ENCODE measurements around the gene MCIDAS. TPM values are rescaled to one million over a fixed set of nuclear protein-coding genes. Genes with fewer than 3 reads are reported as not detected.
A peak's percentile ranks its signal among the peaks of the same experiment; 100 is the strongest.

Gene MCIDAS
- total RNA-seq, 2 donors from 2014 or later = 0.48 TPM; not detected in 1

DNA sequence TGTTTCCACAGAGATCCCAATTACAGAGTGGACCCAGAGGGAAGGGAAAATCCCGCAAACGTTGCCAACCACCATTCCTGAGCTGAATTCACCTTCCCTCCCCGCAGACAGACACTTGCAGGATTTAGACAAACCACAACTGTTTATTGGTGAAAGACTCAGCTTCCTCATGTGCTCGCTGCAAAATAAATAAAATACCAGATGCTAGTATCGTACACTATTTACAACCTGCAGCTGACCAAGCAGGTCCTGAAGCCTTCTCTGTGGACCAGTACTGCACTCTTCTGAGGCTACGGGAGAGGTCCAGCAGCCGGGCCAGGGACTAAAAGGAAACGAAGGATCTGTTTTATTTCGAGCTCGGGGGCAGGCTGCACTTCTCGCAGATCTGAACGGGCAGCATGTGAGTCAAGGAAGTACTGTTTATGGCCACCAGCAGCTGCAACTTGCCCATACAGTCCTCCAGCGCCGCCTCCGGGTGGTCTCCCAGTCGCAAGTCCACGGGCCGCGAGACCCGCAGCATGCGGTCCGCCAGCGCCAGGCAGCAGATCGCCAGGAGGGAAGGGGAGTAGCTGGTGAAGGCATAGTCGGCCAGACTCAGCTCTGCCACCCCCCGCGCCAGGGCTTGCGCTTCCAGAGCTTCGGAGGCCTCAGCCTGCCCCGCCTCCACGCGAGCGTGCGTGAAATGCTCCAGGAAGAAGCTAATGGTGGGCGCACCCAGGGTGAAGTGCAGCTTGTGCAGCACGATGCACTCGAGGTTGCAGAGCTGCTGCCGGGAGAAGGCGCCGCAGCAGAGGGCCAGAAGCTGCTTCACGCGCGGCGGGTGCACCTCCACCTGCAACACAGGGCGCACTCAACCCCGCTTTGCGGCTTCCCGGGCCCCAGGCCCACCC lies 4.2 kb upstream of the MCIDAS start:
- H3K4me3 Mint-ChIP-seq = peak overlapping the region; percentile 92 to 97
- peaks cover 1 to 2% of the 10 kb centered on the region in 2 donors for H3K36me3 Mint-ChIP-seq (ENCODE audit: insufficient read depth in 2 of 2)
- ATAC-seq (replicated peaks in 1 of 2) (no peak), DNase-seq (peak; percentile 29 to 44)
- H3K9me3 Mint-ChIP-seq = no peaks in the 10 kb centered on the region
- H3K27me3 Mint-ChIP-seq (ENCODE audit: low read depth) = peaks cover 77% of the 10 kb centered on the region
- H3K27ac Mint-ChIP-seq = no peak overlapping the region
- peaks cover 50% of the 10 kb centered on the region for H3K4me1 Mint-ChIP-seq (ENCODE audit: low read depth)

- H3K27ac Mint-ChIP-seq = no peak overlapping the region
- peaks cover 80% of the 10 kb centered on the region for H3K27me3 Mint-ChIP-seq (ENCODE audit: low read depth)
- peaks cover 1 to 2% of the 10 kb centered on the region in 2 donors for H3K36me3 Mint-ChIP-seq (ENCODE audit: insufficient read depth in 2 of 2)
- DNase-seq (peak; percentile 17 to 23), ATAC-seq (replicated peaks in 1 of 2) (peak; percentile 20 to 27)
- peaks cover 50% of the 10 kb centered on the region for H3K4me1 Mint-ChIP-seq (ENCODE audit: low read depth)
- H3K9me3 Mint-ChIP-seq = no peaks in the 10 kb centered on the region
- peak overlapping the region; percentile 92 to 97 for H3K4me3 Mint-ChIP-seq
Measured at GRCh38 chr5:55230086-55230629, 3.0 kb upstream of the MCIDAS start.

- Mint-ChIP-seq H3K4me1 (ENCODE audit: low read depth) (peaks cover 51% of the 10 kb centered on the region), H3K27me3 (ENCODE audit: low read depth) (peaks cover 88% of the 10 kb centered on the region), H3K4me3 (peak overlapping the region; percentile 86), H3K27ac (peak overlapping the region; percentile 75), H3K9me3 (no peaks in the 10 kb centered on the region), H3K36me3 (ENCODE audit: insufficient read depth in 2 of 2) (peaks cover 1 to 2% of the 10 kb centered on the region in 2 donors)
- DNase-seq (no peak), ATAC-seq (replicated peaks in 1 of 2) (no peak)
Measured at GRCh38 chr5:55227664-55228430, 732 bp upstream of the MCIDAS start.

- H3K27ac Mint-ChIP-seq = no peak overlapping the region
- DNase-seq = peak; percentile 79 to 85
- H3K36me3 Mint-ChIP-seq (ENCODE audit: insufficient read depth in 2 of 2) = peaks cover 0 to 4% of the 10 kb centered on the region in 2 donors
- H3K4me1 Mint-ChIP-seq (ENCODE audit: low read depth) = peaks cover 48% of the 10 kb centered on the region
- peak overlapping the region; percentile 79 to 85 for H3K4me3 Mint-ChIP-seq
- H3K27me3 Mint-ChIP-seq (ENCODE audit: low read depth) = peaks cover 88% of the 10 kb centered on the region
- peak; percentile 68 to 72 for ATAC-seq (replicated peaks in 1 of 2)
- no peaks in the 10 kb centered on the region for H3K9me3 Mint-ChIP-seq
Measured at GRCh38 chr5:55226027-55226933, 835 bp downstream of the MCIDAS start.

GRCh38 chr5:55225346-55225745 lies 1.8 kb downstream of the MCIDAS start:
- H3K27me3 Mint-ChIP-seq (ENCODE audit: low read depth) = peaks cover 89% of the 10 kb centered on the region
- peaks cover 0 to 4% of the 10 kb centered on the region in 2 donors for H3K36me3 Mint-ChIP-seq (ENCODE audit: insufficient read depth in 2 of 2)
- DNase-seq = no peak
- peaks cover 48% of the 10 kb centered on the region for H3K4me1 Mint-ChIP-seq (ENCODE audit: low read depth)
- H3K27ac Mint-ChIP-seq = no peak overlapping the region
- H3K4me3 Mint-ChIP-seq = peak overlapping the region in 1 of 2 donors; percentile 4
- H3K9me3 Mint-ChIP-seq = no peaks in the 10 kb centered on the region
- no peak for ATAC-seq (replicated peaks in 1 of 2)

DNA sequence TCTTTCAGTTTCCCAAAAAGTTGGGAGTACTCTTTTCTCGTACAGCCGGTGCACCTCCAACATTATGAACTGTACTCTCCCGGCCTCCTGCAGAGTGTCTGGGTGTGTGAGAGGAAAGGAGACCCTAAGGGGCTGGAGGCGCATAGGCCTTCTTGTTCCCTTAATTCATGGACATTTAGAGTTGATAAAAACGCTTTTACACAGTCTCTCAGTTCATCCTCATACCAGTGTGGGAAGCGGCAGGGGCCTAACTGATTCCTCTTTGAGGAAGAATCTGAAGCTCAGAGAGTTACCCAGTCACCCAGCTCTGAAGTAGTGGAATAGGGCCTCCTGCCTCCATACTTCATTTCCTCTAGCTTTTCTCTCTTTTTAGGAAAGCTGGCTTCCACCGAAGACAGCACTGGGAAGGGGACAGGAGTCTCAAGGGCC lies 3.3 kb downstream of the MCIDAS start:
- no peak overlapping the region for H3K27ac Mint-ChIP-seq
- no peak for ATAC-seq (replicated peaks in 1 of 2)
- peaks cover 87% of the 10 kb centered on the region for H3K27me3 Mint-ChIP-seq (ENCODE audit: low read depth)
- no peaks in the 10 kb centered on the region for H3K9me3 Mint-ChIP-seq
- H3K4me3 Mint-ChIP-seq = peak overlapping the region; percentile 33
- peaks cover 44% of the 10 kb centered on the region for H3K4me1 Mint-ChIP-seq (ENCODE audit: low read depth)
- DNase-seq = no peak
- H3K36me3 Mint-ChIP-seq (ENCODE audit: insufficient read depth in 2 of 2) = peaks cover 0 to 4% of the 10 kb centered on the region in 2 donors

GRCh38 chr5:55222985-55223811 lies 3.9 kb downstream of the MCIDAS start:
- H3K27ac Mint-ChIP-seq = no peak overlapping the region
- H3K27me3 Mint-ChIP-seq (ENCODE audit: low read depth) = peaks cover 87% of the 10 kb centered on the region
- DNase-seq (peak; percentile 21 to 35), ATAC-seq (replicated peaks in 1 of 2) (no peak)
- peak overlapping the region; percentile 33 for H3K4me3 Mint-ChIP-seq
- no peaks in the 10 kb centered on the region for H3K9me3 Mint-ChIP-seq
- peaks cover 44% of the 10 kb centered on the region for H3K4me1 Mint-ChIP-seq (ENCODE audit: low read depth)
- H3K36me3 Mint-ChIP-seq (ENCODE audit: insufficient read depth in 2 of 2) = peaks cover 0 to 4% of the 10 kb centered on the region in 2 donors

- H3K27me3 Mint-ChIP-seq (ENCODE audit: low read depth) = peaks cover 85% of the 10 kb centered on the region
- H3K4me3 Mint-ChIP-seq = peak overlapping the region; percentile 33
Measured at GRCh38 chr5:55222092-55222984, 4.8 kb downstream of the MCIDAS start.

GRCh38 chr5:55220433-55221185 lies 6.5 kb downstream of the MCIDAS start:
- H3K27ac Mint-ChIP-seq = no peak overlapping the region
- DNase-seq (peak in 1 of 2 donors; percentile 15), ATAC-seq (replicated peaks in 1 of 2) (peak; percentile 51 to 59)
- peaks cover 84% of the 10 kb centered on the region for H3K27me3 Mint-ChIP-seq (ENCODE audit: low read depth)
- peaks cover 36% of the 10 kb centered on the region for H3K4me1 Mint-ChIP-seq (ENCODE audit: low read depth)
- no peaks in the 10 kb centered on the region for H3K9me3 Mint-ChIP-seq
- peaks cover 0 to 2% of the 10 kb centered on the region in 2 donors for H3K36me3 Mint-ChIP-seq (ENCODE audit: insufficient read depth in 2 of 2)
- peak overlapping the region; percentile 87 to 89 for H3K4me3 Mint-ChIP-seq

More at GRCh38 chr5:55222092-55222984, 4.8 kb downstream of the MCIDAS start:
- Mint-ChIP-seq H3K9me3 (no peaks in the 10 kb centered on the region), H3K27ac (no peak overlapping the region), H3K4me1 (ENCODE audit: low read depth) (peaks cover 36% of the 10 kb centered on the region), H3K36me3 (ENCODE audit: insufficient read depth in 2 of 2) (peaks cover 0 to 2% of the 10 kb centered on the region in 2 donors)
- DNase-seq (no peak), ATAC-seq (replicated peaks in 1 of 2) (no peak)

- DNase-seq = no peak
- Mint-ChIP-seq H3K4me1 (ENCODE audit: low read depth) (peaks cover 36% of the 10 kb centered on the region), H3K4me3 (peak overlapping the region; percentile 87 to 89), H3K27ac (no peak overlapping the region), H3K36me3 (ENCODE audit: insufficient read depth in 2 of 2) (peaks cover 0 to 2% of the 10 kb centered on the region in 2 donors), H3K9me3 (no peaks in the 10 kb centered on the region), H3K27me3 (ENCODE audit: low read depth) (peaks cover 76% of the 10 kb centered on the region)
- ATAC-seq (replicated peaks in 1 of 2) = no peak
Measured at GRCh38 chr5:55219770-55220169, 7.3 kb downstream of the MCIDAS start.
